ENCODE data around the gene DHRS7.

DNA sequence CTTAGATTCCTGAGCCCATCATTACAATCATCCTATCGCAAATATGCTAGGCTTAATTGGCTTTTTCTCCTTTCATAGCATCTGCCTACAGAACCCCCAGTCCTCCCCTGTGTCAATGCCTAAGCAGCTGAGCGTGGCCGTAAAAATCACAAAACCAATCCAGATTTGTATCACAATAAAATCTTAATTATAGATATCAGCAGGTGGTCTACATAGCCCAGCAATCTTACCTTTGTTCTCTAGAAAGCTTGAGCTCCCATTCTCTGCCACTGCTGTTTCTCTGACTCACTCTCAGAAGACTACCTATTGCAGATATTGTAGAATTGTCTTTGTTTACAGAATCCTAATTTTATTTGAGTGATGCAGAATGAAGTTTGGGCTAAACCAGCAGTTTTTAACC lies 46.0 kb upstream of the DHRS7 start:
- TF ChIP-seq, protein P1, sequence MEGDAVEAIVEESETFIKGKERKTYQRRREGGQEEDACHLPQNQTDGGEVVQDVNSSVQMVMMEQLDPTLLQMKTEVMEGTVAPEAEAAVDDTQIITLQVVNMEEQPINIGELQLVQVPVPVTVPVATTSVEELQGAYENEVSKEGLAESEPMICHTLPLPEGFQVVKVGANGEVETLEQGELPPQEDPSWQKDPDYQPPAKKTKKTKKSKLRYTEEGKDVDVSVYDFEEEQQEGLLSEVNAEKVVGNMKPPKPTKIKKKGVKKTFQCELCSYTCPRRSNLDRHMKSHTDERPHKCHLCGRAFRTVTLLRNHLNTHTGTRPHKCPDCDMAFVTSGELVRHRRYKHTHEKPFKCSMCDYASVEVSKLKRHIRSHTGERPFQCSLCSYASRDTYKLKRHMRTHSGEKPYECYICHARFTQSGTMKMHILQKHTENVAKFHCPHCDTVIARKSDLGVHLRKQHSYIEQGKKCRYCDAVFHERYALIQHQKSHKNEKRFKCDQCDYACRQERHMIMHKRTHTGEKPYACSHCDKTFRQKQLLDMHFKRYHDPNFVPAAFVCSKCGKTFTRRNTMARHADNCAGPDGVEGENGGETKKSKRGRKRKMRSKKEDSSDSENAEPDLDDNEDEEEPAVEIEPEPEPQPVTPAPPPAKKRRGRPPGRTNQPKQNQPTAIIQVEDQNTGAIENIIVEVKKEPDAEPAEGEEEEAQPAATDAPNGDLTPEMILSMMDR (IDR thresholded peaks at IDR 0.05) = no peak
- TF ChIP-seq POLR2A (IDR thresholded peaks at IDR 0.05) = no peak
- TF ChIP-seq POLR2AphosphoS5 (IDR thresholded peaks at IDR 0.05) = no peak

Data from breast epithelium (tissue), 3 donors.